Ovary (tissue), 9 donors: Measurements from ENCODE around the gene EVA1B. TPM values are rescaled to one million over a fixed set of nuclear protein-coding genes. Genes with fewer than 3 reads are reported as not detected.

ENCODE experiments used
- DNase-seq, 5 donors: peaks; one replicate each; pipeline ENCODE4 v3.0.0-alpha.2; 2019 to 2020
- H3K27ac ChIP-seq, 2 donors: fragments of 200-600 bp; one replicate each; pipeline versions ENCODE4 v1.5.1 to v1.8.0; 2019 to 2022
- H3K27me3 ChIP-seq: fragments of 200-600 bp; one replicate; pipeline ENCODE4 v1.8.0; 2022
- H3K36me3 ChIP-seq: fragments of 200-600 bp; sonication (generic); one replicate; pipeline ENCODE4 v1.5.1; 2019
- H3K4me1 ChIP-seq: one replicate; pipeline ENCODE4 v1.8.1; 2013; ENCODE audit warnings: mild to moderate bottlenecking, moderate library complexity; ENCODE audit not compliant: insufficient read depth
- H3K4me3 ChIP-seq: fragments of 200-600 bp; sonication (generic); one replicate; pipeline ENCODE4 v1.5.1; 2017
- H3K9me3 ChIP-seq, 2 donors: fragments of 200-600 bp in 1 of 2; sonication (generic) in 1 of 2; one replicate each; pipeline versions ENCODE4 v1.5.1 to v1.8.1; 2013 to 2019; ENCODE audit warnings: mild to moderate bottlenecking in 1 of 2, moderate library complexity in 1 of 2
- EP300 ChIP-seq: sonication (generic); formaldehyde crosslinking; IDR thresholded peaks from one replicate; pipeline ENCODE4 v1.6.1; 2017; ENCODE audit warnings: antibody characterized with exemption
- POLR2A ChIP-seq: fragments of 450-650 bp; IDR thresholded peaks from one replicate; pipeline ENCODE4 v1.6.1; 2017; ENCODE audit warnings: antibody characterized with exemption, mild to moderate bottlenecking, moderate library complexity
- WGBS, 3 donors: extraction: QIAGEN DNeasy Blood & Tissue Kit in 1 of 3; methylation state at CpG; one replicate each; pipeline versions ENCODE4 v1.1.5 to v1.1.7; 2013 to 2017; 5-methylcytosine and 5-hydroxymethylcytosine counted together
- intact Hi-C, 4 donors: fragments of 100-400 bp; cut with DNase I; formaldehyde crosslinking; loops; one replicate each; pipeline versions ENCODE4 v1.11.0 to v1.15.1; 2022 to 2023
- polyA plus RNA-seq, 2 donors: library from polyadenylated mRNA; stranded (reverse); fragments of 200-250 nt in 1 of 2; fragments of 350-450 nt in 1 of 2; fragmentation: Illumina TruSeq in 1 of 2; extraction: RNeasy Lipid Tissue Mini Kit (QIAGEN cat#74804) in 1 of 2; gene quantifications; one replicate each; pipeline ENCODE4 v1.2.3, GENCODE V29; 2013 to 2014
- total RNA-seq, 7 donors: library from RNA; depleted of rRNA in 2 of 7; stranded (reverse); fragments of >200 nt in 2 of 7; fragmentation: NEBNext Ultra II Directional in 3 of 7; extraction: Animal tissue kit (Norgen Biotek cat#: 25700) in 3 of 7; gene quantifications; one replicate each; pipeline versions ENCODE4 v1.1.0 to v1.2.4, GENCODE V29; 2016 to 2023
- TF ChIP-seq, protein P1 (sequence below), 3 donors: fragments of 450-650 bp in 2 of 3; fragments of 200-600 bp in 1 of 3; IDR thresholded peaks; one replicate each; pipeline versions ENCODE4 v1.5.1 to v1.8.0; 2016 to 2022; ENCODE audit warnings: antibody characterized with exemption in 3 of 3, mild to moderate bottlenecking in 1 of 3
- donor health status: DM: no; HTN: no; CAD: no; lungs with moderate emphysema.
- donor health status: DM: no; HTN: no; CAD: no.
- donor health status: Bipolar disorder and iron deficiency.
- donor health status: DM: yes; HTN: yes; CAD: no.
- donor health status: DM: no; HTN: no; CAD: no.
- donor health status: DM: yes; HTN: yes; CAD: no.

EVA1B gene
- total and polyA plus RNA-seq, 9 donors, result 39.9 to 113 (median 55.4) TPM; not detected in 1

DNA sequence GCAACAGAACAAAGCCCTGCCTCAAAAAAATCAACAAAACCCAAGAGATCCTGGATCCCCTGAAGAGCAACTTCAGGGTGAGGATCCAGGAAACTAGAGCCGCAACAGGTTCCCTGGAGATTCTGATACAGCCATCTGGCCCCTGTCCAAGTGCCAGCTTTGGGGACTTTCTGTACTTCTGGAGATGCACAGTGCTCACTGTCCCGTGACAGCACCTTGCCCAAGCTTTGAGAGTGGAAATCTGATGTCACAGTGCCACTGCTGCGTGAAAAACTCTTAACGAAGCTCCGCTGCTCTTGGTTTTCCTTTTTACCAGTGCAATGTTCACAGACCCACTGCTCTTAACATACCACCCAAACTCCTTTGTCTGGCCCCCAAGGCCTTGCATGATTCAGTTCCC lies 35.9 kb upstream of the EVA1B start:
- no peak for DNase-seq
- WGBS, 3 donors, result 95 to 96% (median 96%) methylated on average over 5 of the region's 5 CpGs
- Histone ChIP-seq H3K36me3 (no peaks in the 10 kb centered on the region), H3K9me3 (no peaks in the 10 kb centered on the region), H3K4me1 (peaks cover 7% of the 10 kb centered on the region), H3K4me3 (no peak overlapping the region), H3K27me3 (no peaks in the 10 kb centered on the region), H3K27ac (peak overlapping the region in 1 of 2 donors; percentile 11)
- TF ChIP-seq, protein P1, sequence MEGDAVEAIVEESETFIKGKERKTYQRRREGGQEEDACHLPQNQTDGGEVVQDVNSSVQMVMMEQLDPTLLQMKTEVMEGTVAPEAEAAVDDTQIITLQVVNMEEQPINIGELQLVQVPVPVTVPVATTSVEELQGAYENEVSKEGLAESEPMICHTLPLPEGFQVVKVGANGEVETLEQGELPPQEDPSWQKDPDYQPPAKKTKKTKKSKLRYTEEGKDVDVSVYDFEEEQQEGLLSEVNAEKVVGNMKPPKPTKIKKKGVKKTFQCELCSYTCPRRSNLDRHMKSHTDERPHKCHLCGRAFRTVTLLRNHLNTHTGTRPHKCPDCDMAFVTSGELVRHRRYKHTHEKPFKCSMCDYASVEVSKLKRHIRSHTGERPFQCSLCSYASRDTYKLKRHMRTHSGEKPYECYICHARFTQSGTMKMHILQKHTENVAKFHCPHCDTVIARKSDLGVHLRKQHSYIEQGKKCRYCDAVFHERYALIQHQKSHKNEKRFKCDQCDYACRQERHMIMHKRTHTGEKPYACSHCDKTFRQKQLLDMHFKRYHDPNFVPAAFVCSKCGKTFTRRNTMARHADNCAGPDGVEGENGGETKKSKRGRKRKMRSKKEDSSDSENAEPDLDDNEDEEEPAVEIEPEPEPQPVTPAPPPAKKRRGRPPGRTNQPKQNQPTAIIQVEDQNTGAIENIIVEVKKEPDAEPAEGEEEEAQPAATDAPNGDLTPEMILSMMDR (IDR thresholded peaks at IDR 0.05), result no peak
- TF ChIP-seq POLR2A (no peak), EP300 (no peak)
- intact Hi-C loops, result no loop called here

GRCh38 chr1:36358514-36359084 lies 35.2 kb upstream of the EVA1B start:
- intact Hi-C loops, result no loop called here
- H3K4me1 ChIP-seq, result peaks cover 7% of the 10 kb centered on the region
- H3K27me3 ChIP-seq, result no peaks in the 10 kb centered on the region
- no peaks in the 10 kb centered on the region for H3K36me3 ChIP-seq
- peak in 2 of 5 donors; percentile 46 to 68 for DNase-seq
- H3K4me3 ChIP-seq, result no peak overlapping the region
- 46 to 72% (median 54%) methylated on average over 13 of the region's 13 CpGs for WGBS, 3 donors
- TF ChIP-seq, protein P1 (IDR thresholded peaks at IDR 0.05), result no peak
- no peak for TF ChIP-seq POLR2A
- no peak for TF ChIP-seq EP300
- H3K27ac ChIP-seq, result no peak overlapping the region
- H3K9me3 ChIP-seq, result no peaks in the 10 kb centered on the region

- Histone ChIP-seq H3K36me3 (no peaks in the 10 kb centered on the region), H3K27me3 (no peaks in the 10 kb centered on the region), H3K4me3 (no peak overlapping the region), H3K9me3 (no peaks in the 10 kb centered on the region), H3K4me1 (peaks cover 13% of the 10 kb centered on the region), H3K27ac (no peak overlapping the region)
- DNase-seq, result no peak
- WGBS, 3 donors, result 73 to 85% (median 75%) methylated on average over 4 of the region's 4 CpGs
- intact Hi-C loops, result no loop called here
- TF ChIP-seq, protein P1 (IDR thresholded peaks at IDR 0.05), result no peak
- TF ChIP-seq POLR2A, result no peak
- no peak for TF ChIP-seq EP300
These were observed 32.4 kb upstream of the EVA1B start for GRCh38 chr1:36355811-36356210.

GRCh38 chr1:36354486-36354885 lies 31.0 kb upstream of the EVA1B start:
- H3K27ac ChIP-seq, result no peak overlapping the region
- TF ChIP-seq POLR2A, result no peak
- TF ChIP-seq EP300, result no peak
- TF ChIP-seq, protein P1 (IDR thresholded peaks at IDR 0.05), result no peak
- DNase-seq, result no peak
- WGBS, 3 donors, result 85 to 90% (median 88%) methylated on average over 11 of the region's 11 CpGs
- intact Hi-C loops, result no loop called here
- no peaks in the 10 kb centered on the region for H3K9me3 ChIP-seq
- no peak overlapping the region for H3K4me3 ChIP-seq
- no peaks in the 10 kb centered on the region for H3K36me3 ChIP-seq
- H3K27me3 ChIP-seq, result no peaks in the 10 kb centered on the region
- H3K4me1 ChIP-seq, result peaks cover 13% of the 10 kb centered on the region
